IPS DF 19.7 (cell line): Measurements from ENCODE around the gene UBA6.
A peak's percentile ranks its signal among the peaks of the same experiment; 100 is the strongest.
"Not testable (repeated sequence)": the region's sequence is repeated elsewhere in the genome, so short reads cannot be mapped to it uniquely, and the experiment has no call there.

Experiments used
- DNase-seq: peaks from one replicate; pipeline ENCODE4 v3.0.0-alpha.2; 2013; ENCODE audit warnings: low read depth, low spot score

UBA6 gene

GRCh38 chr4:67713529-67714247 lies 12.7 kb upstream of the UBA6 start:
- no peak for DNase-seq

DNA sequence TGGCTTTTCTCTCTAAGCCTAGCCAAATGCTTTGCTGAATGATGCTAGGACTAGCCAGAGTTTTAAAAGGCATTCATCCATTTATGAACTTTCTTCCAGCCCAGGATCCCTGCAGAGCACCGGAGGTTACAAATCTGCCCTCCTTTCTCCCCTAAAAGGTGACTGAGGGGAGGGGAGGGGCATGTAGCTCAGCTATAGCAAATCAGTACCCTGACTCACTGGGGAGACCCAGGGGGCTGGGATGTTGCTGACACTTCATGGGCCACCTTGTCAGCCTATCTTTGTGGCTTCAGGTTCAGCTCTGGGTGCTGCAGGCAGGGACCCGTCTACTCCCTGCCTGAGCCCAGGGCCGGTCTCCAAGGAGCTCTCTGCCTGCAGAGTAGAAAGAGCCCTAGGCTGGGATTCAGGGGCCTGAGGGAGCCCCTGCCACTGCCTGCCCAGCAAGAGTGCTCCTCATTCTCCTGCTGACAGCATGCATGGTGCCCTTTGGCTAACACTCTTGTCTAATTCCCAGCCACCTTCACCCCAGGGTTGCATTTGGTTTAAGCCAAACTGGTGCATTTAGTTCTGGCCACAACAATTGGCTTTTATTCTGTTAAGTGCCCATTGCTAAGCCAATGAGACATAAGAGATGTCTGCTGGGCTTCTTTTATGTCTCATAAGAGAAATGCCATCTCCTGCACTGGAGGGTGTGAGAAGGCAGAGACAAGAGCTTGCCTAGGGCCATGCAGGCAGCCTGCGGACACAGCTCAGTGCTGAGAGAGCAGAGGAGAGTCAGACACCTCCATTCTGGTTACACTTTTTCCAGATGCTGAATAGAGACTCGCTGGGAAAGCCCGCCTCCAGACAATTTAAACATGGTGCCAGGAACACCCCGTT lies 11.9 kb upstream of the UBA6 start:
- no peak for DNase-seq

DNA sequence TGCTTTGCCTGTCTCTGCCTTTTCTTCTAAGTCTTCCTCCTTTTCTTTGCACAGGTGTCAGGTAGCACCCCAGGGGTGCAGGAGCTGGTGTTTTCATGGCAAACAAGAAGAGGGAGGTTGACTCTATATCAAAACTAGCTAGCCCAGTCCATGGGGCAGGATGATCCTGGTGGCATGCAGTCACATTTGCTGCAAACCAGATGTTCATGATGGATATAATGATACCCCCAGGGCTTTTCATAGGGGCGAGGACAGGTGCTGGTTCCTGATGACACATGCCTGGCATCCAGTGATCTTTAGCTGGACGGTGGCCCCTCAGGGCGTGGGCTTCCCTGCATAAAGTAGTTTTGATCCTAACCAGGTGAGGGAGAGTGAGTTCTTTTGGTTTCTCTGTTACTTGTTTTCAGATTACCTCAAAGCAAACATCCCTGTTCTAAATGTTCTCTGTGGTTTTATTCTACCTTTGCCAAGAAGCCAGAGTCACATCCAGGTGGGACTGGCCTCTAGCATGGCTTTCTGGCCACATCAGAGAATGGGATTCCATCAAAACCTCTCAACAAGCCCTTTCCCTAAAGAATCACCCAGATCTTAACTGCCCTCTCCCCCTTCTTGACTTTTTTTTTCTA lies 11.2 kb upstream of the UBA6 start:
- DNase-seq = no peak

- DNase-seq = not testable (repeated sequence)
These were observed 5.7 kb upstream of the UBA6 start for GRCh38 chr4:67706682-67707081.

GRCh38 chr4:67704843-67705242 lies 3.9 kb upstream of the UBA6 start:
- DNase-seq = no peak

- no peak for DNase-seq
These were observed 1.2 kb upstream of the UBA6 start for GRCh38 chr4:67702166-67702565.

DNA sequence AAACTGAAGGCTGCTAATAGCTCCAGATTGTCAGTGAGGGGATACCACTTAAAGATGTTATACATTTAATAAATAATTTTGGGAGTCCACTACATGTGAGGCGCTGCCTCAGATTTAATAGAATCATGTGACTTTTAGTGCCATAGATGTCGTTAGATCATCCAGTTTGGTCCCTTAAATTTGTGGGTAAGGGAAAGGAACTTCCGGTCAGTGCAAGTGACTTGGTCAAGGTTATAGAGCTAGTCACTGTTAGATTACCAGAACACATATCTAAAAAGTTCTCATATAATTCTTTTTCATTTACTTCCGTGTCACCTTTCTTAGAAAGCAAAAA lies 529 bp upstream of the UBA6 start:
- no peak for DNase-seq

GRCh38 chr4:67700116-67700737 lies 728 bp downstream of the UBA6 start:
- no peak for DNase-seq

GRCh38 chr4:67699603-67700002 lies 1.4 kb downstream of the UBA6 start:
- no peak for DNase-seq

DNA sequence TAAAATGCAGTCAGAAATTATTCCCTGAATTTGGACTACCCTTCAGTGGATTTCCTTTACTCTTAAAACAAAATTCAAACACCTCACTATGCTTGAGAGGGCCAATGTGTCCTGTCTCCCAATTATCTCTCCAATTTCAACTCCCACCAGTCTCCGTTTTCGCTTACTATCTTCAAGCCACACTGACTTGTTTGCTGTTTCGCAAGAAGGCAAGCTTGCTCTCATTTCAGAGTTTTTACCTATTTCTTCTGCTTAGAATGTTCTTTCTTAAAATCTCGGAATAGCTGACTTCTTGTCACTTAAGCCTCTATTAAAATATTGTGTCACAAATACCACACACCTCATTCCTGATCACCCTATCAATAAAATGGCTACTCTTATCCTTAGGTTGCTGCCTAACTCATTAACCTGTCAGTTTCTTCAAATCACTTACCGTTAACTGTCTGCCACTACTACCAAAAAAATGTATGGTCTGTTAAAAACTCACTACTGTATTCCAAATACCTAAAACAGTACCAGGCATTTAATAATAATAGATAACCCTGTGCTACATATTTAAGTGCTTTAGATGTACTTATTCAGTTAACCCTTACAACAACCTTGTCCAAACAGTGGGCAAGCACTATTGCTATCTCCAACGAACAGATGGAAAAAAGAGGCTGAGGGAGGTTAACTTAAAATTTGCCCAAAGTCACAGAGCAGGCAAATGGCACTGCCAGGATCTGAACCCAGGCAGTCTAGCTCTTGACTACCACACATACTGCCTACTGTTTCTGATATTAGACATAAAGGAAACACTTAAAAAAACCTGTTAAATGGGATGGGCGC lies 2.9 kb downstream of the UBA6 start:
- DNase-seq = no peak

GRCh38 chr4:67696061-67696460 lies 4.9 kb downstream of the UBA6 start:
- DNase-seq = no peak

DNA sequence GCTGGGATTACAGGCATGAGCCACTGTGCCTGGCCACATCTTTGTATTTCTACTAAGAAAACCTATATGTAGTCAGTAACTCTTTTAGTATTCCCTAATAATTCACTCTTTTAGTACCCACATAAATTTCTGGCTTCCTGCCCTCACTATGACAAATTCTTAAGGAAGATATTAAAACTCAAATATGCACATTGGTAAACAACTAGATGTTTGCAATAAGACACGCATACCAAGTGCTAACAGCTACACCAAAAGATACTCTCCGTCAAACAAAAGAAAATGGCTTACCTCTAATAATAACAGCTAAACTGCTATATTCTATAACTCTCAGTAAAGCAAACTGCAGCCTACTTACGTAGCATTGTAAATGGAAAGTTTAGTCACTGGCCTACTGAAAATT lies 6.3 kb downstream of the UBA6 start:
- DNase-seq = no peak

GRCh38 chr4:67691328-67691727 lies 9.6 kb downstream of the UBA6 start:
- DNase-seq = no peak

DNA sequence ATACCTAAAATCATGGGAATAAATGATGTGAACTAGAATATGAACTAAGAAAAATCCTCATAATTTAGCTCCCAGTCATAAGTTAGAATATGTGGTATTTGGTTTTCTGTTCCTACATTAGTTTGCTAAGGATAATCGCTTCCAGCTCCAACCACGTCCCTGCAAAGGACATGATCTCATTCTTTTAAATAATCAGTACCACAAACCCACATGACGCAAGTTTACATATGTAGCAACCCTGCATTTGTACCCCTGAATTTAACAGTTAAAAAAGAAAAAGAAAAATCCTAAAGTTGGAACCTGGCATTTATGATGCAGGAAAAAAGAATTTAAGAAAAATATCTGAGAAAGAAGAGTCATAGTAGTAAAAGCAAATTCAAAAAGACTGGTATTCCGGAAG lies 13.3 kb downstream of the UBA6 start:
- no peak for DNase-seq

GRCh38 chr4:67685532-67685859 lies 15.5 kb downstream of the UBA6 start:
- DNase-seq = no peak

DNA sequence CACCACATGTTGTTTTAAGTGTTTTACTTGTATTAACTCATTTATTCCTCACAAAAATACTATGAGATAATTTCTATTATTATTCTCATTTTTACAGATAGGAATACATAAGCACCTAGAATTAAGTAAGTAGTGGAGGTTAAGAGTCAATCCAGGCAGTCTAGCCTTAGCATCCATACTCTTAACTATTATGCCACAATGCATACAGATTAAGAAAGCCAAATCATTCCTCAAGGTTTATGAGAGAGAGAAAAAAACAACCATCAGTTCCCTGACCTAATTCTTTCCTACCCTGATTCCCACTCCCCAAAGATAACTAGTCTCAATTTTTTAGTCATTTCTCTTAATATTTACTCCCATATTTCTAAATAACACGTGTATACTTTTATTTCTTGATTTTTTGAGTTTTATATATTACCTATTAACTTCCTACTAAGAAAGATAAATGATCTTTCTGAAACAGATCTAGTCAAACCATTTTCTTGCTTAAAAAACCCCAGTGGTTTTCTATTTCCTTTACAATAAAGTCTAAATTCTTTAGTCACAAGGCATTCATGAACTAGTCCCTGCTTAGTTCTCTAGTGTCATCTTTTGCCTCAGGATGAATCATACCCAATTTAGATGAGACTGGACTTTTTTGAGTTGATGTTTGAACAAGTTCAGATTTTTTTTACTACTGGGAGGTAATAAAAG lies 16.0 kb downstream of the UBA6 start:
- no peak for DNase-seq

- DNase-seq = no peak
These were observed 18.7 kb downstream of the UBA6 start for GRCh38 chr4:67682266-67682665.

DNA sequence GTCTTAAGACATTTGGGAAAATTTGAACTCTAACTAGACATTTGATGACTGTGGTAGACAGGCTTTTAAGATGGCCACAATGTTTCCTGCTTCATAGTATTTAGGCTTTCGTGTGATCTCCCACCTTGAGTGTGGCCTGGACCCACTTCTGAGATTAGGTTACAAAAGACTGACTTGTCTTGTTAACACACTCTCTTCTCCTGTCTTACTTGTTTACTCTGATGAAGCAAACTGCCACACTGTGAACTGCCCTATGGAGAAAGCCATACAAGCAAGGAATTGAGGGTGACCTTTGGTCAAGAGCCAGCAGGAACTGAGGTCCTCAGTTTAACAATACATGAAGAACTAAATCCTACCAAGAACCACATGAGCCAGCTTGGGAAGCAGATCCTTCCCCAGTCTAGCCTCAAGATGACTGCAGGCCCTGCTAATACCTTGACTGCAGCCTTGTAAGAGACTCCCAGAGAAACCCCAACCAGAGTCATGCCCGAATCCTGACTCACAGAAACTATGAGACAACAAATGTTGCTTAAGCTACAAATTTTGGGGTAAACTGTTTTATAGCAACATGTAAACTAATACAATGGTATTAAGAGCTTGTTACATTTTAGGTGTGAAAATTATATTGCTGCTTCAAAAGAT lies 20.3 kb downstream of the UBA6 start:
- no peak for DNase-seq

- DNase-seq = no peak
These were observed 22.3 kb downstream of the UBA6 start for GRCh38 chr4:67678612-67679011.

DNA sequence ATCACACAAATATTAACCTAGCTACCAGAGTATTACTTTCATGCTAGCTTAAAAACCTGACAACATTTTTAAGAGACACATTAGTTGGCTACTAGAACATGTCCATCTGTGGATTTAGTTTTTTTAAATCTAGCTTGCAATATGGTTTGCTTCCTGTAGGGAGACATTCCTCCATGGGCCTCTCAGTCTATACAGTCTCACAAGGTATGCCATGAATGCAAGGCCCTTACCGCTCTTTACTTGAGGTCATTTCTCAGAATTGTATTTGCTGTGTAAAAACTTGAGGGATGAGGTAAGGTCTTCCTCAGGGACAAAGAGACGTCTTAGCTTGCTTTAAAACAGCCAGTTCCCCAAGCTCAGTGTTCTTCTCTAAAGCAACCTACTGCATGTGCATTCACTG lies 26.9 kb downstream of the UBA6 start:
- peak; percentile 15 for DNase-seq
